Mucosa of rectum (tissue), 2 donors: ENCODE measurements around the gene EFNB3.

Source experiments
- H3K27ac ChIP-seq, 2 donors: one replicate each; pipeline ENCODE4 v1.7.0; 2013; ENCODE audit warnings: inconsistent platforms in 2 of 2, low read depth in 2 of 2, low read length in 2 of 2
- H3K27me3 ChIP-seq, 2 donors: one replicate each; pipeline ENCODE4 v1.7.0; 2013; ENCODE audit warnings: low read length in 2 of 2; ENCODE audit not compliant: control insufficient read depth in 2 of 2, insufficient read depth in 2 of 2
- H3K36me3 ChIP-seq, 2 donors: one replicate each; pipeline ENCODE4 v1.7.0; 2013; ENCODE audit warnings: low read length in 2 of 2; ENCODE audit not compliant: control insufficient read depth in 2 of 2, insufficient read depth in 2 of 2
- H3K4me1 ChIP-seq, 2 donors: one replicate each; pipeline ENCODE4 v1.7.0; 2013; ENCODE audit warnings: low read length in 2 of 2, mild to moderate bottlenecking in 1 of 2; ENCODE audit not compliant: control insufficient read depth in 2 of 2, insufficient read depth in 2 of 2
- H3K4me3 ChIP-seq, 2 donors: one replicate each; pipeline ENCODE4 v1.7.0; 2013; ENCODE audit warnings: low read length in 2 of 2
- H3K9ac ChIP-seq, 2 donors: one replicate each; pipeline ENCODE4 v1.7.0; 2013; ENCODE audit warnings: low read length in 2 of 2, low read depth in 1 of 2, mild to moderate bottlenecking in 1 of 2
- H3K9me3 ChIP-seq, 2 donors: one replicate each; pipeline ENCODE4 v1.7.0; 2013; ENCODE audit warnings: low read length in 2 of 2; ENCODE audit not compliant: control insufficient read depth in 2 of 2
- donor health status: healthy.
- donor health status: Normal muscosa, but diverticular disease.

The EFNB3 gene

DNA sequence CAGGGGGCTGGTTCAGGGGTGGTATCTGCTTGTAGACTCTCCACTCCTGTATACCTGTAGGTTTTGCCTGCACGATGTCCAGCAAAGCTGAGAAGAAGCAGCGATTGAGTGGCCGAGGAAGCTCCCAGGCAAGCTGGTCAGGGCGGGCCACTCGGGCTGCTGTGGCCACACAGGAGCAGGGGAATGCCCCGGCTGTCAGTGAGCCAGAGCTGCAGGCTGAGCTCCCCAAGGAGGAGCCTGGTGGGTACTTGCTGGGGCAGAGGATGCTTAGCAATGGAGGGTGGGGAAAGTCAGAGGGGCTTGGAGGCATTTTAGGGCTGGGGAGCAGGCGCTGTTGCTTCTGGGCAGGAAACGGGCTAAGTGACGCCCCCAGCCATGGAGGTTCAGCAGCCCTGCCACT is 14.7 kb downstream of the EFNB3 start:
- no peaks in the 10 kb centered on the region for H3K36me3 ChIP-seq
- peaks cover 9 to 15% of the 10 kb centered on the region in 2 donors for H3K4me1 ChIP-seq
- H3K9ac ChIP-seq: no peak overlapping the region
- H3K27me3 ChIP-seq: peaks cover 20 to 34% of the 10 kb centered on the region in 2 donors
- H3K4me3 ChIP-seq: no peak overlapping the region
- H3K9me3 ChIP-seq: no peaks in the 10 kb centered on the region
- no peak overlapping the region for H3K27ac ChIP-seq

DNA sequence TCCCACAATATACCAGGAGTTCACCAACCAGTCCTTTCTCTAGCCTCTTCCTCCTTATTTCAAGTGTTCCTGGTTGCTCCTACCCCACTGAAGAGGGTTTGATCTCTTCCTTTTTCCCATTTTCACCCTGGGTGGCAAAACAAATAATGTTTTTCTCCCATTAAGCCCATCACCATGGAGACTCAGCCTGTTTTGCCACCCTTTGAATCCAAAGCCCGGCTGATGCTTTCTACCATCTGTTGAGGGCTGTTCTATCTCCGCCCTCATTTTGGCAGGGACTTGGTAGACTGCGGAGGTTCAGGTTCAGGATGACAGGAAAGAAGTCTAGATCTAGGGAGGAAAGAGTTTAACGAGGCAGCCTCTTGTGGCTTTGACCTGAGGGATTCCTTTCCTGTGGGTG is 15.1 kb downstream of the EFNB3 start:
- Histone ChIP-seq H3K36me3 (no peaks in the 10 kb centered on the region), H3K4me3 (no peak overlapping the region), H3K27ac (no peak overlapping the region), H3K9me3 (no peaks in the 10 kb centered on the region), H3K9ac (no peak overlapping the region), H3K27me3 (peaks cover 18 to 32% of the 10 kb centered on the region in 2 donors), H3K4me1 (peaks cover 9 to 15% of the 10 kb centered on the region in 2 donors)

DNA sequence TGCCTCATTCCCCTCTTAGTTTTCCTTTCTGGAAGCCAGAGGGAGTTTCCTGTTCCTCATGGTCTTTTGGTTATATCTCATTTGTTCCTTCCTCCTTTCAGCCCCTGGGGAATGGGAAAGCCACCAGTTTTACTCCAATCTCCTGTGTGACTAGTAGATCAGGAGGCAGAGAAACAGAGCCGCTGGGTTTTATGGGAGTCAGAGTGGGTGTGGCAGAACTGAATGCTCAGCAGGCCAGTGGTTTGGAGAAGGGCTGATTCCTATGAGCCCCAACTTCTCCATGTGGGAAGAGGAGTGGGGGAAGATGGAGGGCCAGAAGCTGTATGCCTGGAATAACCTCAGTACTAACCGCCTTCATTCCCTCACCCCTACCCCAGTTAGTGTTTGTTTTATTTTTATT is 16.6 kb downstream of the EFNB3 start:
- H3K4me3 ChIP-seq: no peak overlapping the region
- H3K27me3 ChIP-seq: peaks cover 5 to 20% of the 10 kb centered on the region in 2 donors
- H3K9me3 ChIP-seq: no peaks in the 10 kb centered on the region
- no peak overlapping the region for H3K27ac ChIP-seq
- H3K9ac ChIP-seq: no peak overlapping the region
- peaks cover 7 to 11% of the 10 kb centered on the region in 2 donors for H3K4me1 ChIP-seq
- H3K36me3 ChIP-seq: no peaks in the 10 kb centered on the region

DNA sequence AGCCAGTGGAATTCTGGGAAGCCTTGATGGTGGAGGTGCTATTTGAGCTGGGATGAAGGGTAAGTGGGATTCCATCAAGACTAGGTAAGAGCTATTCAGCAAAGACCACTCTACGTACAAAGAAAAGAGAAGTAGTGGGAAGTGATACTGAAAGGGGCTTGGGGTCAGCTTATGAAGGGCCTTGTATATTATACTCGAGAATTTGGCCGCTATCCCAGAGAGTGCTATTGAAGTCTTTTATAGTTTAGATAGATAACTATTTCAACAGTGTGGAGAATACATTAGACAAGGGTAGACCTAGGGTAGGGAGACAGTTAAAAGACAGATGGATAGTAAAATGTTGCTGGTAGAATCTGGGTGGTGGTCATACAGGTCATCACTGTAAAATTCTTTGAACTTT is 22.9 kb downstream of the EFNB3 start:
- no peak overlapping the region for H3K27ac ChIP-seq
- no peaks in the 10 kb centered on the region for H3K36me3 ChIP-seq
- H3K27me3 ChIP-seq: peaks cover 0 to 8% of the 10 kb centered on the region in 2 donors
- H3K9ac ChIP-seq: no peak overlapping the region
- no peaks in the 10 kb centered on the region for H3K9me3 ChIP-seq
- H3K4me3 ChIP-seq: no peak overlapping the region
- H3K4me1 ChIP-seq: no peaks in the 10 kb centered on the region

DNA sequence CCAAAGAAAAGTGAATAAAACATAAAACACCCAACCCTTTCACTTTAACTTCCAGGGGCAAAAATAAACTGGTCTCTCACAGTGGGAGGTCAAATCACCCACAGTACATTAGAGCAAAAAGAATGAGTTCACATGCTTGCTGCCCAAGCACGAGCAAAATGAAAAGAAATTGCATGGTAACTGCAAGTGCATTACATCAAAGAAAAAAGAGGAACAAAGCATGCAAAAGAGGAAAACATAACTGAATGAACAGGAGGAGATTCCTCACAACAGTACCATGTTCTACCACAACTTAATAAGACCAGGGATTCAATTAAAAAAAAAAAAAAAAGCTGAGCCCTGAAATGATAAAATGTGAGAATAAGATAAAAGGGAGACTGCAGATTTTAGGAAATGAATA is 24.8 kb downstream of the EFNB3 start:
- Histone ChIP-seq H3K9ac (no peak overlapping the region), H3K36me3 (no peaks in the 10 kb centered on the region), H3K4me3 (no peak overlapping the region), H3K27me3 (peaks cover 0 to 2% of the 10 kb centered on the region in 2 donors), H3K4me1 (no peaks in the 10 kb centered on the region), H3K9me3 (no peaks in the 10 kb centered on the region), H3K27ac (no peak overlapping the region)

DNA sequence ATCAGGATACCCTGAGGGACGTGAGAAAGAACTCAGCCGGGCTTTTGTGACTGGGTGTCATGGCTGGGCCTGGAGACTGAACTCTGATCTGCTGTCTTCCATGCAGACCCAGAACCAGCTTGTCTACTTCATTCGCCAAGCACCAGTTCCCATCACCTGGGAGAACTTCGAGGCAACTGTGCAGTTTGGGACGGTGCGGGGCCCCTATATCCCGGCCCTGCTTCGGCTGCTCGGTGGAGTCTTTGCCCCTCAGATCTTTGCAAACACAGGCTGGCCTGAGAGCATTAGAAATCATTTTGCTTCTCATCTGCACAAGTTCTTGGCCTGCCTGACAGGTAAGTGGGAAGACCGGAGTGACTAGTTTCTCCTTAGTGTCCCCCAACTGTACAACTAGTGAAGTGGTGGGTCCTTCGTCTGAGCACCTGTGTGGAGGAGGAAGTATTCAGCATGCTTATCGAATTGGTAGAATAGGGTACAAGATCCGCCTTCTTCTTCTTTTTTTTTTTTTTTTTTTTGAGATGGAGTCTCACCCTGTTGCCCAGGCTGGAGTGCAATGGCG is 28.1 kb downstream of the EFNB3 start:
- no peaks in the 10 kb centered on the region for H3K36me3 ChIP-seq
- peaks cover 2% of the 10 kb centered on the region in 2 donors for H3K27me3 ChIP-seq
- H3K4me1 ChIP-seq: no peaks in the 10 kb centered on the region
- H3K9me3 ChIP-seq: no peaks in the 10 kb centered on the region
- no peak overlapping the region for H3K4me3 ChIP-seq
- no peak overlapping the region for H3K27ac ChIP-seq
- H3K9ac ChIP-seq: no peak overlapping the region

DNA sequence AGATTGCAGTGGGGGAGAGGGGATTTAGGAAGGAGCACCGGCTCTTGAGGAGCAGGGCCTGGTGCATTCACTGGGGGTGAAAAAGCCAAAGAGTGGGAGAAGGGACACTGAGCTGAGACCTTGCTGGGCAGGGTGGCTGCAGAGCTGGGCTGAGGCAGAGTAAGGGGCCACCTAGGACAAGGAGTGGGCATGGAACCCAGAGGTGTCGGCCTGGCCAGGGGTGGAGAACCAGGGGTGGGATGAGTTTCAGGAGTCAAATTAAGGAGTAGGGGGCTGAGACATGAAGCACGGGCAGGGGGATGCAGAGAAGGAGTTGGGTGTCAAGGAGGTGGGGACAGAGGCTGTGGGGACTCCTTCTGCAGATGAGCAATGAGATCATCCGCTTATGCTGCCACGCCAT is 32.6 kb downstream of the EFNB3 start:
- Histone ChIP-seq H3K9ac (no peak overlapping the region), H3K27me3 (peaks cover 6% of the 10 kb centered on the region in 2 donors), H3K4me3 (no peak overlapping the region), H3K9me3 (no peaks in the 10 kb centered on the region), H3K4me1 (no peaks in the 10 kb centered on the region), H3K36me3 (no peaks in the 10 kb centered on the region), H3K27ac (no peak overlapping the region)

DNA sequence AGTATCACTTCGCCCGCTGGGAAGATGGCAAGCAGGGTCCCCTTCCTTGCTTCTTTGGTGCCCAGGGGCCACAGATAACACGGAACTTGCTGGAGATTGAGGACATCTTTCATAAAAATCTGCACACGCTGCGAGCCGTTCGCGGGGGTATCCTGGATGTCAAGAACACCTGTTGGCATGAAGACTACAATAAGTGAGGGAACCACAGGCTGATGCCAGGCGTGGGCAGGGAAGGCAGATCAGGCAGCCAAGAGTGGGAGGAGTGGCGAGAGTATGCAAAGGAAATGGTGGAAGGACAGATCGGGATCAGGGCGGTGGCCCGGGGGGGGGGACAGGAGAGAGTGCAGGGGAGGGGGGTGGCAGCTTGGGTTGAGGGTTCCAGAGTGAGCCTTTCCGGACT is 34.7 kb downstream of the EFNB3 start:
- Histone ChIP-seq H3K9ac (no peak overlapping the region), H3K27ac (no peak overlapping the region), H3K36me3 (no peaks in the 10 kb centered on the region), H3K9me3 (no peaks in the 10 kb centered on the region), H3K4me3 (no peak overlapping the region), H3K4me1 (no peaks in the 10 kb centered on the region), H3K27me3 (peaks cover 4 to 6% of the 10 kb centered on the region in 2 donors)

DNA sequence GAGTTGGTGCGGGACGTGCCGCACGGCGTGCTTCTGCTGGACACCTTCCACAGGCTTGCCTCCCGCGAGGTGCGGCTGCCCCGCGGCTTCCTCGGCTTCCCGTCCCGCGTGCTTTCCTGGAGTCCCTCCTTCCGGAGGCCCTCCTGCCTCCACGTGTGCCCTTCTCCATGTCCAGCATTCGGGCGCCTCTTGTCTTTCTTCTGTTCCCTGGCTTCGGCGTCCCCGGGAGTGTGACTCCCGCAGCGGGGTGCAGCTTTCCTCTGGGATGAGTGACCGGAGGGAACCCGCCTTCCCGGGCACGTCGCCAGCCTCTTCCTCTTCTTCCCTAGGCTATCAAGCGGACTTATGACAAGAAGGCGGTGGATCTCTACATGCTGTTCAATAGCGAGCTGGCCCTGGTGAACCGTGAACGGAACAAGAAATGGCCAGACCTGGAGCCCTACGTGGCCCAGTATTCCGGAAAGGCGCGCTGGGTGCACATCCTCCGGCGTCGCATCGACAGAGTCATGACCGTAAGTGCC is 35.5 kb downstream of the EFNB3 start:
- H3K9me3 ChIP-seq: no peaks in the 10 kb centered on the region
- H3K36me3 ChIP-seq: no peaks in the 10 kb centered on the region
- no peak overlapping the region for H3K9ac ChIP-seq
- H3K4me1 ChIP-seq: no peaks in the 10 kb centered on the region
- no peak overlapping the region for H3K27ac ChIP-seq
- H3K27me3 ChIP-seq: peaks cover 4 to 6% of the 10 kb centered on the region in 2 donors
- no peak overlapping the region for H3K4me3 ChIP-seq

DNA sequence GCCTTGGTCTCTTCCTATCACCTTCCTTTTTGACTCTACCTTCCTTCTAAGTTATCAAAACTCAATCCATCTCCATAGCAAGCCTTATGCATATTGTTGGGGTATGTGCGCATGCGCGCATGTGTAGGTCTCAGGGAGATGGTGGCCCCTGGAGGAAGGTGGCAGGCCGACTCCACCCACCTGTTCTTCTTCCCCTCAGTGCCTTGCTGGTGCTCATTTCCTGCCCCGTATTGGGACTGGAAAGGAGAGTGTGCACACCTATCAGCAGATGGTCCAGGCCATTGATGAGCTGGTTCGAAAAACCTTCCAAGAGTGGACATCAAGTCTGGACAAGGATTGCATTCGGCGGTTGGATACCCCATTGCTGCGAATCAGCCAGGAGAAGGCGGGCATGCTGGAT is 37.7 kb downstream of the EFNB3 start:
- H3K27me3 ChIP-seq: peaks cover 4 to 5% of the 10 kb centered on the region in 2 donors
- no peak overlapping the region for H3K9ac ChIP-seq
- no peak overlapping the region for H3K27ac ChIP-seq
- H3K4me1 ChIP-seq: no peaks in the 10 kb centered on the region
- H3K4me3 ChIP-seq: no peak overlapping the region
- H3K36me3 ChIP-seq: no peaks in the 10 kb centered on the region
- H3K9me3 ChIP-seq: no peaks in the 10 kb centered on the region
